Stimulated activated naive CD4-positive, alpha-beta T cell (primary cell): ENCODE measurements around the gene EMC9.

Source experiments
- DNase-seq, 6 experiments: peaks; one replicate each; lab custom pipeline; 2025; lab: John Stamatoyannopoulos, UW

EMC9 gene

GRCh38 chr14:24177041-24177825 is 35.8 kb upstream of the EMC9 start:
- DNase-seq, result no peak

GRCh38 chr14:24176599-24176998 is 35.2 kb upstream of the EMC9 start:
- DNase-seq, result no peak

GRCh38 chr14:24172871-24173281 is 31.5 kb upstream of the EMC9 start:
- DNase-seq, result no peak

- peak in 1 of 6 experiments; percentile 12 for DNase-seq
Observed at GRCh38 chr14:24172261-24172860, 31.0 kb upstream of the EMC9 start.

GRCh38 chr14:24171422-24172260 is 30.2 kb upstream of the EMC9 start, which contains the start of gene REC8:
Gene REC8, plus strand, starts transcription at chr14:24172080. Its CDS starts 473 bp downstream, at chr14:24172553.
- peak; percentile 65 to 79 (median 76) for DNase-seq

GRCh38 chr14:24167469-24168114 is 26.2 kb upstream of the EMC9 start:
- no peak for DNase-seq

- DNase-seq, result no peak
Observed at GRCh38 chr14:24165785-24166184, 24.4 kb upstream of the EMC9 start.

- no peak for DNase-seq
Observed at GRCh38 chr14:24164518-24164991, 23.2 kb upstream of the EMC9 start.

GRCh38 chr14:24162093-24162492 is 20.7 kb upstream of the EMC9 start:
- no peak for DNase-seq

GRCh38 chr14:24160850-24161804 is 19.7 kb upstream of the EMC9 start, which contains the start of gene IRF9:
Gene IRF9, plus strand, starts transcription at chr14:24161265. Its CDS starts 880 bp downstream, at chr14:24162145.
- DNase-seq, result peak; percentile 92 to 97 (median 96)

- no peak for DNase-seq
Observed at GRCh38 chr14:24160499-24160849, 19.1 kb upstream of the EMC9 start.

GRCh38 chr14:24159777-24160498 is 18.5 kb upstream of the EMC9 start:
- DNase-seq, result no peak

GRCh38 chr14:24157331-24157730 is 15.9 kb upstream of the EMC9 start:
- DNase-seq, result no peak

GRCh38 chr14:24156840-24157239 is 15.4 kb upstream of the EMC9 start:
- DNase-seq, result no peak

GRCh38 chr14:24155100-24155499 is 13.7 kb upstream of the EMC9 start:
- no peak for DNase-seq

- no peak for DNase-seq
Observed at GRCh38 chr14:24151404-24152080, 10.2 kb upstream of the EMC9 start.

- no peak for DNase-seq
Observed at GRCh38 chr14:24150993-24151392, 9.6 kb upstream of the EMC9 start.

GRCh38 chr14:24150567-24150966 is 9.2 kb upstream of the EMC9 start:
- no peak for DNase-seq

GRCh38 chr14:24150061-24150460 is 8.7 kb upstream of the EMC9 start:
- DNase-seq, result no peak
